ENCODE results near the gene FLRT2.

FLRT2 gene

GRCh38 chr14:85517114-85517688, 12.7 kb upstream of the FLRT2 start:
- Histone ChIP-seq H3K36me3 (ENCODE audit: insufficient read depth, low read length) (no peaks in the 10 kb centered on the region), H3K9ac (ENCODE audit: low read length) (no peak overlapping the region), H3K9me3 (ENCODE audit: low read length) (no peaks in the 10 kb centered on the region), H3K4me1 (ENCODE audit: insufficient read depth, low read length) (no peaks in the 10 kb centered on the region), H3K27me3 (ENCODE audit: control insufficient read depth in 1 of 2, insufficient read depth in 2 of 2, low read length in 2 of 2) (no peaks in the 10 kb centered on the region), H3K4me3 (ENCODE audit: low read depth in 1 of 2, low read length in 2 of 2) (no peak overlapping the region), H3K27ac (ENCODE audit: low read depth, low read length) (no peak overlapping the region)

GRCh38 chr14:85519661-85520305, 10.2 kb upstream of the FLRT2 start:
- Histone ChIP-seq H3K27ac (ENCODE audit: low read depth, low read length) (no peak overlapping the region), H3K36me3 (ENCODE audit: insufficient read depth, low read length) (no peaks in the 10 kb centered on the region), H3K4me1 (ENCODE audit: insufficient read depth, low read length) (no peaks in the 10 kb centered on the region), H3K9me3 (ENCODE audit: low read length) (no peaks in the 10 kb centered on the region), H3K4me3 (ENCODE audit: low read depth in 1 of 2, low read length in 2 of 2) (no peak overlapping the region), H3K9ac (ENCODE audit: low read length) (no peak overlapping the region), H3K27me3 (ENCODE audit: control insufficient read depth in 1 of 2, insufficient read depth in 2 of 2, low read length in 2 of 2) (no peaks in the 10 kb centered on the region)

GRCh38 chr14:85520581-85520980, 9.4 kb upstream of the FLRT2 start:
- H3K9ac ChIP-seq (ENCODE audit: low read length), result no peak overlapping the region
- no peaks in the 10 kb centered on the region for H3K36me3 ChIP-seq (ENCODE audit: insufficient read depth, low read length)
- H3K9me3 ChIP-seq (ENCODE audit: low read length), result no peaks in the 10 kb centered on the region
- H3K27me3 ChIP-seq (ENCODE audit: control insufficient read depth in 1 of 2, insufficient read depth in 2 of 2, low read length in 2 of 2), result no peaks in the 10 kb centered on the region
- H3K4me3 ChIP-seq (ENCODE audit: low read depth in 1 of 2, low read length in 2 of 2), result no peak overlapping the region
- no peaks in the 10 kb centered on the region for H3K4me1 ChIP-seq (ENCODE audit: insufficient read depth, low read length)
- no peak overlapping the region for H3K27ac ChIP-seq (ENCODE audit: low read depth, low read length)

- Histone ChIP-seq H3K4me1 (ENCODE audit: insufficient read depth, low read length) (no peaks in the 10 kb centered on the region), H3K9me3 (ENCODE audit: low read length) (no peaks in the 10 kb centered on the region), H3K4me3 (ENCODE audit: low read depth in 1 of 2, low read length in 2 of 2) (no peak overlapping the region), H3K27me3 (ENCODE audit: control insufficient read depth in 1 of 2, insufficient read depth in 2 of 2, low read length in 2 of 2) (no peaks in the 10 kb centered on the region), H3K36me3 (ENCODE audit: insufficient read depth, low read length) (no peaks in the 10 kb centered on the region), H3K9ac (ENCODE audit: low read length) (no peak overlapping the region), H3K27ac (ENCODE audit: low read depth, low read length) (no peak overlapping the region)
Measured at GRCh38 chr14:85523624-85524023, 6.3 kb upstream of the FLRT2 start.

GRCh38 chr14:85527006-85527405, 2.9 kb upstream of the FLRT2 start:
- Histone ChIP-seq H3K4me3 (ENCODE audit: low read depth in 1 of 2, low read length in 2 of 2) (no peak overlapping the region), H3K27me3 (ENCODE audit: control insufficient read depth in 1 of 2, insufficient read depth in 2 of 2, low read length in 2 of 2) (peaks cover 18 to 22% of the 10 kb centered on the region in 2 donors), H3K9ac (ENCODE audit: low read length) (no peak overlapping the region), H3K9me3 (ENCODE audit: low read length) (no peaks in the 10 kb centered on the region), H3K36me3 (ENCODE audit: insufficient read depth, low read length) (no peaks in the 10 kb centered on the region), H3K27ac (ENCODE audit: low read depth, low read length) (no peak overlapping the region), H3K4me1 (ENCODE audit: insufficient read depth, low read length) (peaks cover 27% of the 10 kb centered on the region)

- peaks cover 22 to 27% of the 10 kb centered on the region in 2 donors for H3K27me3 ChIP-seq (ENCODE audit: control insufficient read depth in 1 of 2, insufficient read depth in 2 of 2, low read length in 2 of 2)
- no peak overlapping the region for H3K9ac ChIP-seq (ENCODE audit: low read length)
- H3K4me3 ChIP-seq (ENCODE audit: low read depth in 1 of 2, low read length in 2 of 2), result no peak overlapping the region
- no peak overlapping the region for H3K27ac ChIP-seq (ENCODE audit: low read depth, low read length)
- peaks cover 32% of the 10 kb centered on the region for H3K4me1 ChIP-seq (ENCODE audit: insufficient read depth, low read length)
- H3K9me3 ChIP-seq (ENCODE audit: low read length), result no peaks in the 10 kb centered on the region
- H3K36me3 ChIP-seq (ENCODE audit: insufficient read depth, low read length), result no peaks in the 10 kb centered on the region
Measured at GRCh38 chr14:85527445-85528035, 2.4 kb upstream of the FLRT2 start.

GRCh38 chr14:85528080-85528896, 1.7 kb upstream of the FLRT2 start:
- Histone ChIP-seq H3K9me3 (ENCODE audit: low read length) (no peaks in the 10 kb centered on the region), H3K9ac (ENCODE audit: low read length) (peak overlapping the region; percentile 5), H3K27ac (ENCODE audit: low read depth, low read length) (no peak overlapping the region), H3K4me3 (ENCODE audit: low read depth in 1 of 2, low read length in 2 of 2) (peak overlapping the region; percentile 31 to 79), H3K4me1 (ENCODE audit: insufficient read depth, low read length) (peaks cover 37% of the 10 kb centered on the region), H3K27me3 (ENCODE audit: control insufficient read depth in 1 of 2, insufficient read depth in 2 of 2, low read length in 2 of 2) (peaks cover 27 to 35% of the 10 kb centered on the region in 2 donors), H3K36me3 (ENCODE audit: insufficient read depth, low read length) (no peaks in the 10 kb centered on the region)

GRCh38 chr14:85528897-85529631, 880 bp upstream of the FLRT2 start:
- Histone ChIP-seq H3K9me3 (ENCODE audit: low read length) (no peaks in the 10 kb centered on the region), H3K27ac (ENCODE audit: low read depth, low read length) (no peak overlapping the region), H3K4me3 (ENCODE audit: low read depth in 1 of 2, low read length in 2 of 2) (peak overlapping the region; percentile 31 to 79), H3K4me1 (ENCODE audit: insufficient read depth, low read length) (peaks cover 37% of the 10 kb centered on the region), H3K27me3 (ENCODE audit: control insufficient read depth in 1 of 2, insufficient read depth in 2 of 2, low read length in 2 of 2) (peaks cover 27 to 39% of the 10 kb centered on the region in 2 donors), H3K9ac (ENCODE audit: low read length) (peak overlapping the region; percentile 5), H3K36me3 (ENCODE audit: insufficient read depth, low read length) (no peaks in the 10 kb centered on the region)

GRCh38 chr14:85530626-85531025, 682 bp downstream of the FLRT2 start:
- Histone ChIP-seq H3K9me3 (ENCODE audit: low read length) (no peaks in the 10 kb centered on the region), H3K27ac (ENCODE audit: low read depth, low read length) (no peak overlapping the region), H3K4me1 (ENCODE audit: insufficient read depth, low read length) (peaks cover 37% of the 10 kb centered on the region), H3K4me3 (ENCODE audit: low read depth in 1 of 2, low read length in 2 of 2) (peak overlapping the region; percentile 35 to 79), H3K9ac (ENCODE audit: low read length) (peak overlapping the region; percentile 25), H3K27me3 (ENCODE audit: control insufficient read depth in 1 of 2, insufficient read depth in 2 of 2, low read length in 2 of 2) (peaks cover 27 to 45% of the 10 kb centered on the region in 2 donors), H3K36me3 (ENCODE audit: insufficient read depth, low read length) (no peaks in the 10 kb centered on the region)

GRCh38 chr14:85531141-85531586, 1.2 kb downstream of the FLRT2 start:
- Histone ChIP-seq H3K27ac (ENCODE audit: low read depth, low read length) (no peak overlapping the region), H3K27me3 (ENCODE audit: control insufficient read depth in 1 of 2, insufficient read depth in 2 of 2, low read length in 2 of 2) (peaks cover 27 to 45% of the 10 kb centered on the region in 2 donors), H3K9ac (ENCODE audit: low read length) (peak overlapping the region; percentile 25)

More at GRCh38 chr14:85531141-85531586, 1.2 kb downstream of the FLRT2 start:
- Histone ChIP-seq H3K9me3 (ENCODE audit: low read length) (no peaks in the 10 kb centered on the region), H3K4me3 (ENCODE audit: low read depth in 1 of 2, low read length in 2 of 2) (peak overlapping the region; percentile 35 to 79), H3K36me3 (ENCODE audit: insufficient read depth, low read length) (no peaks in the 10 kb centered on the region), H3K4me1 (ENCODE audit: insufficient read depth, low read length) (peaks cover 37% of the 10 kb centered on the region)

Data from muscle layer of colon (tissue), 2 donors.